Osteocyte (in vitro differentiated cells): ENCODE data around the gene HPCAL1. TPM values are rescaled to one million over a fixed set of nuclear protein-coding genes. Genes with fewer than 3 reads are reported as not detected.

Source experiments
- DNase-seq: peaks from one replicate; pipeline ENCODE4 v3.0.0; 2021; ENCODE audit warnings: mixed read lengths; ENCODE audit not compliant: unreplicated experiment; ENCODE audit errors: extremely low spot score
- H3K27ac Mint-ChIP-seq: one replicate; pipeline ENCODE4 v1.8.0; 2021; ENCODE audit warnings: mild to moderate bottlenecking, mixed read lengths; ENCODE audit not compliant: unreplicated experiment
- H3K27me3 Mint-ChIP-seq: one replicate; pipeline ENCODE4 v1.8.0; 2021; ENCODE audit warnings: mixed read lengths; ENCODE audit not compliant: unreplicated experiment
- H3K36me3 Mint-ChIP-seq: one replicate; pipeline ENCODE4 v1.8.0; 2021; ENCODE audit warnings: mixed read lengths; ENCODE audit not compliant: unreplicated experiment
- H3K4me1 Mint-ChIP-seq: one replicate; pipeline ENCODE4 v1.8.0; 2021; ENCODE audit warnings: mixed read lengths; ENCODE audit not compliant: unreplicated experiment
- H3K4me3 Mint-ChIP-seq: one replicate; pipeline ENCODE4 v1.8.0; 2021; ENCODE audit warnings: mild to moderate bottlenecking, moderate library complexity, mixed read lengths; ENCODE audit not compliant: unreplicated experiment
- H3K9me3 Mint-ChIP-seq: one replicate; pipeline ENCODE4 v1.8.0; 2021; ENCODE audit warnings: mixed read lengths; ENCODE audit not compliant: unreplicated experiment
- total RNA-seq: library from RNA; stranded (reverse); gene quantifications from 2 replicates; pipeline ENCODE4 v1.2.1, GENCODE V29; 2021
- TF ChIP-seq, protein P1 (sequence below): fragments of 200-600 bp; sonication (generic); IDR thresholded peaks from 2 replicates; pipeline ENCODE4 v1.5.0; 2021; ENCODE audit warnings: antibody characterized with exemption, mild to moderate bottlenecking, moderate library complexity

Gene HPCAL1
- total RNA-seq, 1 donor from 2014 or later, result 56.8 TPM

DNA sequence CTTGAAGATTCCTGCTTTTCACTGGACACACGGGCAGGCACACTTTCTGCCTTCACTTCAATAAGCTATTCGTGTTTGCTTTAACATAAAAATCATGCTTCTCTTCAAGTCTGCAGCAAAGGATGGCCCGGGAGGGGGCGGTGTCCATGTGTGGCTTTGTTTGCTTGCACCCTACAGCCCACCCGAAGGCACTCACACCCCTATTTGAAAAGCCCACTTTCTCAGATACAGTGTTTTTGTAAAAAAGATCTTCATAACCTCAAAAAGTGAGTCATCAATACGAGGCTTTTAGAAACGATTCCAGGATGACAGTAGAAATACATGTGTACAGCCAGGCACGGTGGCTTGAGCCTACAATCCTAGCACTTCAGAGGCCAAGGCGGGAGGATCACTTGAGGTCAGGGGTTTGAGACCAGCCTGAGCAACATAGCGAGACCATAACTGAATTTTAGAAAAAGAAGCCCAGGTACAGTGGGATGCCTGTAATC, 36.5 kb upstream of the HPCAL1 start:
- DNase-seq, result no peak
- H3K36me3 Mint-ChIP-seq, result no peaks in the 10 kb centered on the region
- no peak overlapping the region for H3K4me3 Mint-ChIP-seq
- peaks cover 20% of the 10 kb centered on the region for H3K4me1 Mint-ChIP-seq
- H3K27me3 Mint-ChIP-seq, result peaks cover 6% of the 10 kb centered on the region
- H3K9me3 Mint-ChIP-seq, result no peaks in the 10 kb centered on the region
- H3K27ac Mint-ChIP-seq, result peak overlapping the region; percentile 68
- TF ChIP-seq, protein P1, sequence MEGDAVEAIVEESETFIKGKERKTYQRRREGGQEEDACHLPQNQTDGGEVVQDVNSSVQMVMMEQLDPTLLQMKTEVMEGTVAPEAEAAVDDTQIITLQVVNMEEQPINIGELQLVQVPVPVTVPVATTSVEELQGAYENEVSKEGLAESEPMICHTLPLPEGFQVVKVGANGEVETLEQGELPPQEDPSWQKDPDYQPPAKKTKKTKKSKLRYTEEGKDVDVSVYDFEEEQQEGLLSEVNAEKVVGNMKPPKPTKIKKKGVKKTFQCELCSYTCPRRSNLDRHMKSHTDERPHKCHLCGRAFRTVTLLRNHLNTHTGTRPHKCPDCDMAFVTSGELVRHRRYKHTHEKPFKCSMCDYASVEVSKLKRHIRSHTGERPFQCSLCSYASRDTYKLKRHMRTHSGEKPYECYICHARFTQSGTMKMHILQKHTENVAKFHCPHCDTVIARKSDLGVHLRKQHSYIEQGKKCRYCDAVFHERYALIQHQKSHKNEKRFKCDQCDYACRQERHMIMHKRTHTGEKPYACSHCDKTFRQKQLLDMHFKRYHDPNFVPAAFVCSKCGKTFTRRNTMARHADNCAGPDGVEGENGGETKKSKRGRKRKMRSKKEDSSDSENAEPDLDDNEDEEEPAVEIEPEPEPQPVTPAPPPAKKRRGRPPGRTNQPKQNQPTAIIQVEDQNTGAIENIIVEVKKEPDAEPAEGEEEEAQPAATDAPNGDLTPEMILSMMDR, result no peak

DNA sequence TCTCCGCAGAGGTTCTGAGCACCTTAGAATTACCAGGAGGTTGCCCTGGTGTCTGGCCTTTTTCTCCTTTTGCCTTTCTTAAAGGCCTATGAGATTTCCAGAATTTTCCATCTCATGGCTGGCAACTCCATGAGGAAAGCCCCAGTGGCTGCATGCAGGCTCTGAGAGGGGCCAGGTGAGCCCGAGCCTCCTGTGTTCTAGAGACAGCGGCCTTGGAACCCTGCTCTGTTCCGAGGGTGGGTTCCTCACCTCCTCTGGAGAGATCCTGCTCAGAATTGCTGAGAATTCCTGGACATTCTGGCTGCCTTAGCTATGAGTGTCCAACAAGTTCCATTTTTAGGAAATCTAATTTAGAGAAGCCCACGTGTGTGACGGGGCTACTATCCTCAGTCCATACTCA, 35.7 kb upstream of the HPCAL1 start:
- no peak for DNase-seq
- Mint-ChIP-seq H3K27ac (no peak overlapping the region), H3K4me1 (peaks cover 24% of the 10 kb centered on the region), H3K36me3 (no peaks in the 10 kb centered on the region), H3K4me3 (no peak overlapping the region), H3K27me3 (peaks cover 6% of the 10 kb centered on the region), H3K9me3 (no peaks in the 10 kb centered on the region)
- TF ChIP-seq, protein P1, result no peak

DNA sequence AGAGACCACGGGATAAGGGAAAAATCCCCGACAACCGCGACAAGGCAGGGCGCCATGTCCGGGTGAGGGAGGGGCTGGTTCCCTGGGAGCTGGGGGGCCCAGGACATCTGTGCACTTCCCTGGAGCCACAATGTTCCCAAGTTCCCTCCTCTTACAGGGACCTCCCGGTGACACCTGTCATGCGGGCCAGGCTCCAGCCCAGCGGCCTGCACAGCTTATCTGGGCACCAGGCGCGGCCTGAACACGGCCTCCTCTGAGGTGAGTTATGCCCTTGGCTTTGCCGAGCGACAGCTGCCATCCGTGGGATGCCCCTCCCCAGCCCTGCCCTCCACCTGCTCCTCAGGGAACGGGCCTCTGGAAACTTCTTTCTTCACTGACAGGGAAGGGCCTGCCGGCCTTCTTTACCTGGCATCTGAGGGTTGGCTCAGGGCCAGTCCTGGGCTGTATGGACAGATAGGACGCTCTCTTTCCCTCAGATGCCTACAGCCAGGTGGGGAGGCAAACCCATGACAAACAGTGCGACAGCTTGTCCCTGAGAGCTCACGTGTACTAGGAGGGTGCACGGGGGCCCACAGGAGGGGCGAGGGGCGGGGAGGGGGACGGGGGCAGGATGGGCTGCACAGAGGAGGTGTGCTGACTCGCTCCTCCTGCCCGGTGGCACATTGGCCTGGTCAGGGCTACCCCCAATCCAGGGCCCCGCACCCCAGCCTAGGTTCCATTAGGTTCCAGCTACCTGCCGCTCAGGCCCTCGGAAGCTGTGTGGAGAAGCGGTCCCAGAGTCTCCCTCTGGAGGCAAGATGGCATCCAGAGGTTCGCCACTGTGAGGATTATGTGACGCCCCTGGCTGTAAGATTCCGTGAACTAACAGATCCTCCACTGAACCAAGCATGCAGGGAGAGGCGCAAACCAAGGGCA, 34.9 kb upstream of the HPCAL1 start:
- H3K36me3 Mint-ChIP-seq, result no peaks in the 10 kb centered on the region
- no peak overlapping the region for H3K27ac Mint-ChIP-seq
- DNase-seq, result no peak
- H3K9me3 Mint-ChIP-seq, result no peaks in the 10 kb centered on the region
- TF ChIP-seq, protein P1, result no peak
- H3K4me1 Mint-ChIP-seq, result peaks cover 24% of the 10 kb centered on the region
- H3K27me3 Mint-ChIP-seq, result no peaks in the 10 kb centered on the region
- H3K4me3 Mint-ChIP-seq, result no peak overlapping the region

DNA sequence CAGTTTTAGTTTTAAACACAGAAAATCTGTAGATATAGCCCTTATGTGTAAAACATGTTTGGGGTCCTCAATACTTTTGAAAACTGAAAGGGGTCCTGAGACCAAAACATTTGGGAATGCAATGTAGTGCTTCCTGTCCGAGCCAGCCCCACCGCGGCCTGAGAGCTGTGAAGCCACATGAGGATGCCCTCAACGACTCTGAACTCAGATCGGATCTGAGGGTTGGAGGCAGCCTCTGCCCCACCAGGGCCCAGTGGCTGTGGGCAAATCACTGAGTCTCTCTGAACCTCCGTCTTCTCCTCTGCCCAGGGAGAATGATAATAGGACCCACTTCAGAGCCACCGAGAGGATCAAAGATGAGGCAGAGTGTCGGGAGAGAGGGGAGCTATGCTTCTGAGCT, 33.4 kb upstream of the HPCAL1 start:
- DNase-seq, result peak; percentile 73
- Mint-ChIP-seq H3K36me3 (no peaks in the 10 kb centered on the region), H3K4me3 (no peak overlapping the region), H3K27ac (no peak overlapping the region), H3K4me1 (peaks cover 24% of the 10 kb centered on the region), H3K9me3 (no peaks in the 10 kb centered on the region), H3K27me3 (no peaks in the 10 kb centered on the region)
- TF ChIP-seq, protein P1, result no peak
